ENCODE measurements around the gene FAM174B.

Gene FAM174B

GRCh38 chr15:92579931-92580470 is 75.6 kb downstream of the FAM174B start:
- no peak overlapping the region for H3K27ac ChIP-seq
- no peak for DNase-seq (ENCODE audit: low read depth, low spot score)

- no peak for DNase-seq (ENCODE audit: low read depth, low spot score)
Measured at GRCh38 chr15:92579486-92579885, 76.1 kb downstream of the FAM174B start.

GRCh38 chr15:92578096-92578835 is 77.3 kb downstream of the FAM174B start:
- DNase-seq (ENCODE audit: low read depth, low spot score): no peak
- H3K27ac ChIP-seq: no peak overlapping the region

More at GRCh38 chr15:92579486-92579885, 76.1 kb downstream of the FAM174B start:
- H3K27ac ChIP-seq: no peak overlapping the region

- no peak overlapping the region for H3K27ac ChIP-seq
- no peak for DNase-seq (ENCODE audit: low read depth, low spot score)
Measured at GRCh38 chr15:92576597-92577200, 78.9 kb downstream of the FAM174B start.

- no peak overlapping the region for H3K27ac ChIP-seq
- no peak for DNase-seq (ENCODE audit: low read depth, low spot score)
Measured at GRCh38 chr15:92574566-92574965, 81.0 kb downstream of the FAM174B start.

GRCh38 chr15:92574161-92574560 is 81.4 kb downstream of the FAM174B start:
- no peak for DNase-seq (ENCODE audit: low read depth, low spot score)
- no peak overlapping the region for H3K27ac ChIP-seq

GRCh38 chr15:92571824-92572223 is 83.8 kb downstream of the FAM174B start:
- H3K27ac ChIP-seq: no peak overlapping the region
- DNase-seq (ENCODE audit: low read depth, low spot score): no peak

- H3K27ac ChIP-seq: no peak overlapping the region
Measured at GRCh38 chr15:92570391-92570790, 85.2 kb downstream of the FAM174B start.

GRCh38 chr15:92569778-92570177 is 85.8 kb downstream of the FAM174B start:
- no peak for DNase-seq (ENCODE audit: low read depth, low spot score)
- no peak overlapping the region for H3K27ac ChIP-seq

More at GRCh38 chr15:92570391-92570790, 85.2 kb downstream of the FAM174B start:
- no peak for DNase-seq (ENCODE audit: low read depth, low spot score)

Measured in epithelial cell of prostate (primary cell).